Left ventricle myocardium inferior (tissue), 1 donor: Measurements from ENCODE around the gene FNBP1L. TPM values are rescaled to one million over a fixed set of nuclear protein-coding genes. Genes with fewer than 3 reads are reported as not detected.

ENCODE experiments used
- DNase-seq: peaks from one replicate; pipeline ENCODE4 v3.0.0-alpha.2; 2020
- H3K27ac ChIP-seq: fragments of 200-600 bp; replicated peaks from 2 replicates; pipeline ENCODE4 v1.8.0; 2021
- H3K27me3 ChIP-seq: fragments of 200-600 bp; 2 replicates; pipeline ENCODE4 v1.8.0; 2021; ENCODE audit warnings: low read depth
- H3K36me3 ChIP-seq: fragments of 200-600 bp; 2 replicates; pipeline ENCODE4 v1.8.0; 2021
- H3K4me1 ChIP-seq: fragments of 200-600 bp; 2 replicates; pipeline ENCODE4 v1.8.0; 2021
- H3K4me3 ChIP-seq: fragments of 200-600 bp; 2 replicates; pipeline ENCODE4 v1.8.0; 2021; ENCODE audit warnings: mild to moderate bottlenecking, moderate library complexity
- H3K9me3 ChIP-seq: fragments of 200-600 bp; replicated peaks from 2 replicates; pipeline ENCODE4 v1.8.0; 2021
- CTCF ChIP-seq: fragments of 200-600 bp; IDR thresholded peaks from 2 replicates; pipeline ENCODE4 v1.8.0; 2021; ENCODE audit warnings: antibody characterized with exemption, mild to moderate bottlenecking, borderline replicate concordance
- intact Hi-C: fragments of 100-400 bp; cut with micrococcal nuclease; formaldehyde crosslinking; loops from one replicate; pipeline ENCODE4 v1.11.0; 2022
- total RNA-seq: library from RNA; stranded (reverse); fragmentation: NEBNext Ultra II Directional; extraction: Animal tissue kit (Norgen Biotek cat#: 25700); gene quantifications from one replicate; pipeline ENCODE4 v1.2.1, GENCODE V29; 2021
- donor health status: DM: no; HTN: yes; CAD: no; lungs with severe emphysema.

FNBP1L gene
- total RNA-seq, 1 donor from 2014 or later: 28.0 TPM

- no peak for TF ChIP-seq CTCF
- Histone ChIP-seq H3K4me3 (no peak overlapping the region), H3K4me1 (peaks cover 4% of the 10 kb centered on the region), H3K9me3 (no peaks in the 10 kb centered on the region), H3K27me3 (no peaks in the 10 kb centered on the region), H3K27ac (no peak overlapping the region), H3K36me3 (peaks cover 35% of the 10 kb centered on the region)
- DNase-seq: no peak
- intact Hi-C loops: no loop called here
Measured at GRCh38 chr1:93532780-93533378, 85.0 kb downstream of the FNBP1L start.

- no peak for DNase-seq
- no peaks in the 10 kb centered on the region for H3K9me3 ChIP-seq
- TF ChIP-seq CTCF: no peak
- H3K27ac ChIP-seq: no peak overlapping the region
- H3K36me3 ChIP-seq: peaks cover 35% of the 10 kb centered on the region
- no peak overlapping the region for H3K4me3 ChIP-seq
- intact Hi-C loops: no loop called here
- no peaks in the 10 kb centered on the region for H3K27me3 ChIP-seq
- peaks cover 4% of the 10 kb centered on the region for H3K4me1 ChIP-seq
Measured at GRCh38 chr1:93533677-93534076, 85.8 kb downstream of the FNBP1L start.

- H3K36me3 ChIP-seq: peaks cover 13% of the 10 kb centered on the region
- H3K27me3 ChIP-seq: no peaks in the 10 kb centered on the region
- DNase-seq: no peak
- no peaks in the 10 kb centered on the region for H3K9me3 ChIP-seq
- peaks cover 4% of the 10 kb centered on the region for H3K4me1 ChIP-seq
- TF ChIP-seq CTCF: no peak
- peak overlapping the region; percentile 16 for H3K27ac ChIP-seq
- H3K4me3 ChIP-seq: no peak overlapping the region
- intact Hi-C loops: no loop called here
Measured at GRCh38 chr1:93537396-93537795, 89.5 kb downstream of the FNBP1L start.

- Histone ChIP-seq H3K4me3 (no peak overlapping the region), H3K4me1 (peaks cover 4% of the 10 kb centered on the region), H3K9me3 (no peaks in the 10 kb centered on the region), H3K36me3 (peaks cover 10% of the 10 kb centered on the region), H3K27me3 (no peaks in the 10 kb centered on the region), H3K27ac (peak overlapping the region; percentile 16)
- TF ChIP-seq CTCF: no peak
- intact Hi-C loops: no loop called here
- no peak for DNase-seq
Measured at GRCh38 chr1:93537924-93538323, 90.0 kb downstream of the FNBP1L start.

- no peaks in the 10 kb centered on the region for H3K27me3 ChIP-seq
- H3K4me1 ChIP-seq: no peaks in the 10 kb centered on the region
- H3K9me3 ChIP-seq: no peaks in the 10 kb centered on the region
- no peak overlapping the region for H3K4me3 ChIP-seq
- peaks cover 11% of the 10 kb centered on the region for H3K36me3 ChIP-seq
- no peak overlapping the region for H3K27ac ChIP-seq
- DNase-seq: no peak
- intact Hi-C loops: no loop called here
- no peak for TF ChIP-seq CTCF
Measured at GRCh38 chr1:93541045-93541444, 93.1 kb downstream of the FNBP1L start.

GRCh38 chr1:93542398-93542797 is 94.5 kb downstream of the FNBP1L start:
- H3K4me3 ChIP-seq: no peak overlapping the region
- H3K27ac ChIP-seq: no peak overlapping the region
- H3K9me3 ChIP-seq: no peaks in the 10 kb centered on the region
- H3K4me1 ChIP-seq: no peaks in the 10 kb centered on the region
- peaks cover 16% of the 10 kb centered on the region for H3K36me3 ChIP-seq
- no peak for DNase-seq
- intact Hi-C loops: no loop called here
- H3K27me3 ChIP-seq: no peaks in the 10 kb centered on the region
- TF ChIP-seq CTCF: no peak
